Lung (tissue), 13 donors: ENCODE measurements around the gene CCL19. TPM values are rescaled to one million over a fixed set of nuclear protein-coding genes. Genes with fewer than 3 reads are reported as not detected.

ENCODE experiments used
- ATAC-seq: fragments of 200-7000 bp; cut with Tn5 transposase; one replicate; pipeline ENCODE4 v1.9.1; 2020; ENCODE audit warnings: moderate number of reproducible peaks; ENCODE audit not compliant: insufficient read depth, low FRiP score
- DNase-seq, 3 donors: peaks; one replicate each; pipeline ENCODE4 v3.0.0-alpha.2; 2013 to 2017
- H3K27ac ChIP-seq, 2 donors: one replicate each; pipeline ENCODE4 v1.5.1; 2013; ENCODE audit warnings: mild to moderate bottlenecking in 2 of 2, moderate library complexity in 2 of 2, control low read depth in 1 of 2, inconsistent platforms in 1 of 2, low read depth in 1 of 2, low read length in 1 of 2
- H3K27me3 ChIP-seq, 3 donors: one replicate each; pipeline ENCODE4 v1.5.1; 2013; ENCODE audit warnings: low read length in 2 of 3; ENCODE audit not compliant: control insufficient read depth in 3 of 3, insufficient read depth in 3 of 3
- H3K36me3 ChIP-seq, 4 donors: one replicate each; pipeline ENCODE4 v1.5.1; 2013; ENCODE audit warnings: low read length in 4 of 4, mild to moderate bottlenecking in 1 of 4, moderate library complexity in 1 of 4; ENCODE audit not compliant: control insufficient read depth in 4 of 4, insufficient read depth in 4 of 4
- H3K4me1 ChIP-seq, 5 donors: one replicate each; pipeline ENCODE4 v1.5.1; 2013; ENCODE audit warnings: low read length in 5 of 5, mild to moderate bottlenecking in 2 of 5, moderate library complexity in 1 of 5; ENCODE audit not compliant: control insufficient read depth in 5 of 5, insufficient read depth in 5 of 5
- H3K4me3 ChIP-seq: one replicate; pipeline ENCODE4 v1.5.1; 2013; ENCODE audit warnings: mild to moderate bottlenecking, control low read depth, moderate library complexity
- H3K9ac ChIP-seq, 2 donors: one replicate each; pipeline ENCODE4 v1.5.1; 2013; ENCODE audit warnings: low read length in 2 of 2, control low read depth in 1 of 2; ENCODE audit not compliant: insufficient read depth in 1 of 2
- H3K9me3 ChIP-seq, 4 donors: one replicate each; pipeline ENCODE4 v1.5.1; 2013; ENCODE audit warnings: low read length in 3 of 4, mild to moderate bottlenecking in 1 of 4, moderate library complexity in 1 of 4; ENCODE audit not compliant: control insufficient read depth in 4 of 4, insufficient read depth in 3 of 4
- WGBS, 2 donors: extraction: QIAGEN DNeasy Blood & Tissue Kit; methylation state at CpG; one replicate each; pipeline ENCODE4 v1.1.7; 2013; 5-methylcytosine and 5-hydroxymethylcytosine counted together
- polyA plus RNA-seq, 2 donors: library from polyadenylated mRNA; stranded (reverse); fragments of 200-250 nt; gene quantifications; one replicate each; pipeline ENCODE4 v1.2.1, GENCODE V29; 2013
- small RNA-seq: library from RNA; depleted of rRNA; stranded (forward); fragments of <200 nt; gene quantifications from one replicate; pipeline ENCODE3, GENCODE V24; 2014; ENCODE audit warnings: low replicate concordance
- total RNA-seq, 2 donors: library from RNA; depleted of rRNA in 1 of 2; stranded (reverse); fragments of >200 nt in 1 of 2; gene quantifications; one replicate each; pipeline ENCODE4 v1.2.1, GENCODE V29; 2014 to 2021
- TF ChIP-seq, protein P1 (sequence below): IDR thresholded peaks from 2 replicates; pipeline ENCODE4 v1.5.1; 2012; ENCODE audit warnings: mild to moderate bottlenecking; ENCODE audit errors: control extremely low read depth, extremely low read depth
- donor health status: control.
- donor health status: control.
- donor health status: Bipolar disorder and iron deficiency.
- donor health status: healthy.
- donor health status: DM: yes; HTN: yes; CAD: no.

Gene CCL19
- total and polyA plus RNA-seq, 4 donors = 6.5 to 81.5 (median 26.6) TPM

DNA sequence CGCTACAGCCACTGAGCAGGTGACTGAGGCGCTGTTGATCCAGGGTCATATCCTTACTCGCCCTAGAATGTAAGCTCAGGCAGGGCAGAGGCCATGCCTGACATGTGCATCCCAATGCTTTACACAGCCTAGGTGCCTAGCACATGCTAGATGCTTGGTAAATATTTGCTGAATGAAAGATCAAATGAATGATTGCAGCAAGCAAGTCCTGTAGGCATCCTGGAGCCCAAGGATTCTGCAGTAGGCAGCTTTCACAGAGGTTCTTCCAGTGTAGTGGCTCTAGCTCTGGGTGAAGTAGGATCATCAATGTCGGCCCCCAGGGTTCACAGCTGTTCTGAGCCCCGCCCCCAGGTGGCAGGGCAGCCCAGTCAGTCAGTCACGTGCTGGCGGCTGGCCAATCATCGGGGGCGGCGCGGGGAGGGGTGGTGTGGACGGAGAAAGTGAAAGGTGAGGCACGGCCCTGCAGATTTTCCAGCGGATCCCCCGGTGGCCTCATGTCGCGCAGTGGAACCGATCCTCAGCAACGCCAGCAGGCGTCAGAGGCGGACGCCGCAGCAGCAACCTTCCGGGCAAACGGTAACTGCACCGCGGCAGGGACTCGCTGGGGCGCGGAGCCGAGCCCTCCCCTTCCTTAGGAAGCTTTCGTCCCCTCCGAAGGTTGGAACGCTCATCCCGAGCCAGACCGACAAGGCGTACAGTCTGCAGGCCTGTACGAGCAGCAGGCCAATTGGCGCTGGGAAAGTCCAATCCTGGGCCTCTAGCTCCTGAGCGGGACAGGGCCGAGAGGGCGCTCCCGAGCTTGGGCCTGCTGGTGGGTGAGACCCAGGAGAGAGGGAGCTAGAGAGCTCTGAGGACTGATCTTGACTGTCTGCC lies 44.6 kb downstream of the CCL19 start, which contains the start of gene GALT:
Gene GALT, plus strand, starts transcription at position 465 of the 873 bp plus-strand sequence. Its CDS starts 30 bp downstream, at position 495.
- H3K9me3 ChIP-seq = no peaks in the 10 kb centered on the region
- peaks cover 0 to 19% (median 16%) of the 10 kb centered on the region in 4 donors for H3K36me3 ChIP-seq
- WGBS, 2 donors = 5 to 7% methylated on average over 38 to 43 of the region's 43 CpGs
- peak within 1 kb of the TSS; percentile 70 for H3K4me3 ChIP-seq
- H3K9ac ChIP-seq = peak within 1 kb of the TSS; percentile 50 to 74
- H3K27me3 ChIP-seq = no peaks in the 10 kb centered on the region
- peak; percentile 94 for ATAC-seq
- peak within 1 kb of the TSS; percentile 81 to 83 for H3K27ac ChIP-seq
- DNase-seq = peak; percentile 92 to 94 (median 93)
- peaks cover 0 to 29% (median 10%) of the 10 kb centered on the region in 5 donors for H3K4me1 ChIP-seq
- TF ChIP-seq, protein P1, sequence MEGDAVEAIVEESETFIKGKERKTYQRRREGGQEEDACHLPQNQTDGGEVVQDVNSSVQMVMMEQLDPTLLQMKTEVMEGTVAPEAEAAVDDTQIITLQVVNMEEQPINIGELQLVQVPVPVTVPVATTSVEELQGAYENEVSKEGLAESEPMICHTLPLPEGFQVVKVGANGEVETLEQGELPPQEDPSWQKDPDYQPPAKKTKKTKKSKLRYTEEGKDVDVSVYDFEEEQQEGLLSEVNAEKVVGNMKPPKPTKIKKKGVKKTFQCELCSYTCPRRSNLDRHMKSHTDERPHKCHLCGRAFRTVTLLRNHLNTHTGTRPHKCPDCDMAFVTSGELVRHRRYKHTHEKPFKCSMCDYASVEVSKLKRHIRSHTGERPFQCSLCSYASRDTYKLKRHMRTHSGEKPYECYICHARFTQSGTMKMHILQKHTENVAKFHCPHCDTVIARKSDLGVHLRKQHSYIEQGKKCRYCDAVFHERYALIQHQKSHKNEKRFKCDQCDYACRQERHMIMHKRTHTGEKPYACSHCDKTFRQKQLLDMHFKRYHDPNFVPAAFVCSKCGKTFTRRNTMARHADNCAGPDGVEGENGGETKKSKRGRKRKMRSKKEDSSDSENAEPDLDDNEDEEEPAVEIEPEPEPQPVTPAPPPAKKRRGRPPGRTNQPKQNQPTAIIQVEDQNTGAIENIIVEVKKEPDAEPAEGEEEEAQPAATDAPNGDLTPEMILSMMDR = peak; percentile 22

DNA sequence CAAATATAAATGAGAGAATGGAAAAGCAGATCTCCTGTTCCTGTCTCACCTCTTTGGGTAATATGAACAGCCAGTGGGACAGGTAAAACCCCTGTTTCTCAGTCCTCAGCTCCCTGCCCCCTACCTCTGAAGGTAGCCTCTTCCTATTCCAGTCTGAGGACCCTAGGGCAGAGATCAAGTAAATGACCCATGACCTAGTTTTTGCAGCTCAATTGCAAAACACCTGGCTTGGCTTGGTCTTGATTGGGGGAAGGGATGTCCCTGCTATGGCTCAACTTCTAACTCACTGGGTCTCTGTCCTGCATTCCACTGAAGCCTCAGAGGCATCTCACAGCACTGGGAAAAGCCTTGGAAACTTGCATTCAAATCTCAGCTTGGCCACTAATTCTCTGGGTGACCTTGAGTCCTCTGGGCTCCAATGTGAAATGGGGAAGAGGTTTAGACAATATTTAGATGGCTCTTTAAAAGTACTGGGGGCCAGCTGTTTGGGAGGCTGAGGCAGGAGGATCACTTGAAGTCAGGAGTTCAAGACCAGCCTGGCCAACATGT lies 46.2 kb downstream of the CCL19 start:
- Histone ChIP-seq H3K9me3 (no peaks in the 10 kb centered on the region), H3K4me3 (no peak overlapping the region), H3K27ac (no peak overlapping the region), H3K4me1 (peaks cover 0 to 18% (median 3%) of the 10 kb centered on the region in 5 donors), H3K36me3 (peaks cover 0 to 18% (median 14%) of the 10 kb centered on the region in 4 donors), H3K9ac (no peak overlapping the region), H3K27me3 (no peaks in the 10 kb centered on the region)
- TF ChIP-seq, protein P1 = no peak
- ATAC-seq (no peak), DNase-seq (no peak)

- Histone ChIP-seq H3K36me3 (no peaks in the 10 kb centered on the region), H3K4me3 (no peak overlapping the region), H3K27ac (no peak overlapping the region), H3K4me1 (peaks cover 0 to 24% (median 9%) of the 10 kb centered on the region in 5 donors), H3K9ac (no peak overlapping the region), H3K9me3 (no peaks in the 10 kb centered on the region), H3K27me3 (no peaks in the 10 kb centered on the region)
- WGBS, 2 donors = 94 to 98% methylated on average over 1 of the region's 1 CpG
- ATAC-seq (no peak), DNase-seq (no peak)
- TF ChIP-seq, protein P1 = no peak
Measured at GRCh38 chr9:34642679-34643078, 48.4 kb downstream of the CCL19 start.

Small RNA genes within 50 kb of the gene (small RNA-seq; reads per million reads assigned to genes)
- not detected for gene CCL27

Other genes starting within 250 kb of the CCL19 start
- 10 to 100 TPM in 1 of 2 donors, 1 to 10 TPM in 1; 8.5 to 28.3 TPM for gene FAM219A, start 232.7 kb downstream of the CCL19 start, total RNA-seq
- 10 to 100 TPM; 10.3 to 16.4 TPM for gene FAM219A, start 232.7 kb downstream of the CCL19 start, polyA plus RNA-seq
- gene DNAI1, start 232.5 kb downstream of the CCL19 start, total RNA-seq = 10 to 100 TPM; 12.8 to 26.2 TPM
- gene DNAI1, start 232.5 kb downstream of the CCL19 start, polyA plus RNA-seq = 1 to 10 TPM; 4.6 to 5.6 TPM
- under 1 TPM; 0.55 to 0.85 TPM for gene ENHO, start 168.3 kb downstream of the CCL19 start, total RNA-seq
- gene ENHO, start 168.3 kb downstream of the CCL19 start, polyA plus RNA-seq = 1 to 10 TPM in 1 of 2 donors, under 1 TPM in 1; 0.29 to 1.4 TPM
- 1 to 10 TPM; 1.8 to 3.3 TPM for gene CNTFR, start 101.6 kb downstream of the CCL19 start, total RNA-seq
- gene CNTFR, start 101.6 kb downstream of the CCL19 start, polyA plus RNA-seq = under 1 TPM; 0.42 to 0.89 TPM
- gene RPP25L, start 79.2 kb downstream of the CCL19 start, total RNA-seq = 10 to 100 TPM; 17.0 to 21.9 TPM
- gene RPP25L, start 79.2 kb downstream of the CCL19 start, polyA plus RNA-seq = 10 to 100 TPM; 29.6 to 32.6 TPM
- gene DCTN3, start 70.8 kb downstream of the CCL19 start, total RNA-seq = 10 to 100 TPM; 39.8 to 86.3 TPM
- gene DCTN3, start 70.8 kb downstream of the CCL19 start, polyA plus RNA-seq = 10 to 100 TPM; 66.0 to 74.6 TPM
- not detected for gene ARID3C, start 62.2 kb downstream of the CCL19 start, total RNA-seq
- not detected for gene ARID3C, start 62.2 kb downstream of the CCL19 start, polyA plus RNA-seq
- 10 to 100 TPM; 26.0 to 64.1 TPM for gene SIGMAR1, start 53.5 kb downstream of the CCL19 start, total RNA-seq
- 10 to 100 TPM; 62.5 to 72.0 TPM for gene SIGMAR1, start 53.5 kb downstream of the CCL19 start, polyA plus RNA-seq
- 10 to 100 TPM; 44.1 to 53.0 TPM for gene GALT, start 44.6 kb downstream of the CCL19 start, total RNA-seq
- 10 to 100 TPM; 23.9 to 38.7 TPM for gene GALT, start 44.6 kb downstream of the CCL19 start, polyA plus RNA-seq
- 10 to 100 TPM; 14.5 to 30.5 TPM for gene IL11RA, start 39.1 kb downstream of the CCL19 start, total RNA-seq
- gene IL11RA, start 39.1 kb downstream of the CCL19 start, polyA plus RNA-seq = 10 to 100 TPM in 1 of 2 donors, 1 to 10 TPM in 1; 5.5 to 10.7 TPM
- gene CCL27, start 28.6 kb downstream of the CCL19 start, total RNA-seq = under 1 TPM in 1 of 2 donors, not detected in 1; 0.55 TPM
- gene CCL27, start 28.6 kb downstream of the CCL19 start, polyA plus RNA-seq = under 1 TPM in 1 of 2 donors, not detected in 1; 0.05 TPM
- gene CCL21, start 18.9 kb upstream of the CCL19 start, total RNA-seq = 100 to 1,000 TPM in 1 of 2 donors, 10 to 100 TPM in 1; 67.3 to 473 TPM
- 100 to 1,000 TPM; 140 to 223 TPM for gene CCL21, start 18.9 kb upstream of the CCL19 start, polyA plus RNA-seq